Epithelial cell of esophagus (primary cell): Measurements from ENCODE around the gene TRIO.

Source experiments
- DNase-seq: peaks from one replicate; pipeline ENCODE4 v3.0.0; 2010; ENCODE audit warnings: low read depth
- H3K4me3 ChIP-seq: 2 replicates; pipeline ENCODE4 v1.5.1; 2011; ENCODE audit warnings: mild to moderate bottlenecking, low read length, control low read depth
- CTCF ChIP-seq: IDR thresholded peaks from 2 replicates; pipeline ENCODE4 v1.5.1; 2011; ENCODE audit warnings: low read depth, mild to moderate bottlenecking, low read length, control low read depth, inconsistent platforms; ENCODE audit not compliant: insufficient read depth; ENCODE audit errors: missing control alignments

TRIO gene

GRCh38 chr5:14366763-14367162 is 223.6 kb downstream of the TRIO start:
- TF ChIP-seq CTCF: no peak
- DNase-seq: no peak
- no peak overlapping the region for H3K4me3 ChIP-seq

GRCh38 chr5:14367364-14367763 is 224.2 kb downstream of the TRIO start:
- DNase-seq: no peak
- H3K4me3 ChIP-seq: no peak overlapping the region
- TF ChIP-seq CTCF: no peak

- DNase-seq: no peak
- no peak for TF ChIP-seq CTCF
- H3K4me3 ChIP-seq: no peak overlapping the region
These were observed 226.6 kb downstream of the TRIO start for GRCh38 chr5:14369780-14370179.

GRCh38 chr5:14370386-14370785 is 227.2 kb downstream of the TRIO start:
- no peak for DNase-seq
- H3K4me3 ChIP-seq: no peak overlapping the region
- TF ChIP-seq CTCF: no peak

GRCh38 chr5:14373685-14374084 is 230.5 kb downstream of the TRIO start:
- no peak for DNase-seq
- no peak for TF ChIP-seq CTCF
- H3K4me3 ChIP-seq: no peak overlapping the region

- DNase-seq: peak; percentile 77
- TF ChIP-seq CTCF: no peak
- no peak overlapping the region for H3K4me3 ChIP-seq
These were observed 231.0 kb downstream of the TRIO start for GRCh38 chr5:14374100-14374499.

GRCh38 chr5:14376789-14377188 is 233.6 kb downstream of the TRIO start:
- no peak for DNase-seq
- TF ChIP-seq CTCF: no peak
- no peak overlapping the region for H3K4me3 ChIP-seq
